Right renal pelvis (tissue), 4 donors: ENCODE measurements around the gene OR51S1. TPM values are rescaled to one million over a fixed set of nuclear protein-coding genes. Genes with fewer than 3 reads are reported as not detected.
"Not testable (repeated sequence)": the region's sequence is repeated elsewhere in the genome, so short reads cannot be mapped to it uniquely, and the experiment has no call there.

Experiments
- DNase-seq, 4 donors: peaks; one replicate each; pipeline ENCODE4 v3.0.0-alpha.2; 2013; ENCODE audit warnings: low read depth in 4 of 4, low spot score in 3 of 4, missing footprints in 1 of 4
- polyA plus RNA-seq, 4 donors: library from polyadenylated mRNA; unstranded; fragments of 120-200 nt; gene quantifications; one replicate each; pipeline ENCODE4 v1.2.1, GENCODE V29; 2013; ENCODE audit not compliant: insufficient read length in 4 of 4

OR51S1 gene, protein sequence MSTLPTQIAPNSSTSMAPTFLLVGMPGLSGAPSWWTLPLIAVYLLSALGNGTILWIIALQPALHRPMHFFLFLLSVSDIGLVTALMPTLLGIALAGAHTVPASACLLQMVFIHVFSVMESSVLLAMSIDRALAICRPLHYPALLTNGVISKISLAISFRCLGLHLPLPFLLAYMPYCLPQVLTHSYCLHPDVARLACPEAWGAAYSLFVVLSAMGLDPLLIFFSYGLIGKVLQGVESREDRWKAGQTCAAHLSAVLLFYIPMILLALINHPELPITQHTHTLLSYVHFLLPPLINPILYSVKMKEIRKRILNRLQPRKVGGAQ
- not detected for polyA plus RNA-seq

DNA sequence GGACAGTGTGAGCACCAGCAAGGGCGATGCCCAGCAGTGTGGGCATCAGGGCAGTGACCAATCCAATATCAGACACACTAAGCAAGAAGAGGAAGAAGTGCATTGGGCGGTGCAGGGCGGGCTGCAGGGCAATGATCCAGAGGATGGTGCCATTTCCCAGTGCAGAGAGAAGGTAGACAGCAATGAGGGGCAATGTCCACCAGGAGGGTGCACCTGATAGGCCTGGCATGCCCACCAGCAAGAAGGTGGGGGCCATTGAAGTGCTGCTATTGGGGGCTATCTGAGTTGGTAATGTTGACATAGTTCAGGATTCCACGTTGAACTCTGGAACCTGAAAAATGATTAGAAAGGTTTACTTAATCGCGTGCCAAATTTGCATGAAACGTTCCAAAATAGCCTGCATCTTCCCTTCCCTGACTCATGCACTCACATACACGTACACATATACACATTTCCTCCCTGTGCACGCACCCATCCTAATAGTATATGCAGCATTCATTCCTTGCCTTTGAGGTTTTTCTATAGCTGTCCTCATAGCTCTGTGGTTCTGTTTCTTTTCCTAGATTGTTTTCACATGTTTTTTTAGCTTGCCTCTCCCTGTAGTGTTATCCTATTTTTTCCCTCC, at the start of gene OR51S1:
Gene OR51S1 (minus strand): TSS at position 301 of the 625 bp plus-strand sequence. CDS start 0 bp downstream, at position 301.
- no peak for DNase-seq

DNA sequence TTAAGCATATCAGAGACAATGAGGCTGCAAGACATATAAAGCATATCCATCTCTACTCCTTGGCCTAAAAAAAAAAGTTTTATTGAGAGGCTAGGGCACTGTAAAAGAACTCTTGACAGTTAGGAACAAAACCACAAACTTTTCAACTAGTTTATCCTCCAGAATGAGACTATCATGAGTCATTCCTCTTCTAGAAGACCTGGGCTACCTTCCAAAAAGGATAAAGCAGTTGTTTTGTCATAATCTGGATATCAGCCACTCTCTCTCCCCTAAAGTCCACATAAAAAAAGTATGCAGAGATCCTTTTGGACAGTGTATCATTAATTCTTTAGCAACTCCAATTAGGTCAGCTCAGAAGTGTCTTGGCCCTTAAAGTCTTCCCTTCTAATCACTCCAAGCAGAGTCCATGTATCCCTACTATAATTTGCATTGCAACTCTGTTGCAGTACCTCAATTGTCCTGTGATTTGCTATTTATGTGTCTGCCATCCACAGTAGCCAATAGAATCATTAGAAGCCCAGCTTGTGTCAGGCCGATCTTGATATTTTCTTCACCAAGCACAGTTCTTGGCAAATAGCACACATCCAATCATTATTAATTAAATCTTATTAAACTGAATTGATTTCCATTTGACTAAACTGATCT, 43.1 kb upstream of the OR51S1 start:
- no peak for DNase-seq

DNA sequence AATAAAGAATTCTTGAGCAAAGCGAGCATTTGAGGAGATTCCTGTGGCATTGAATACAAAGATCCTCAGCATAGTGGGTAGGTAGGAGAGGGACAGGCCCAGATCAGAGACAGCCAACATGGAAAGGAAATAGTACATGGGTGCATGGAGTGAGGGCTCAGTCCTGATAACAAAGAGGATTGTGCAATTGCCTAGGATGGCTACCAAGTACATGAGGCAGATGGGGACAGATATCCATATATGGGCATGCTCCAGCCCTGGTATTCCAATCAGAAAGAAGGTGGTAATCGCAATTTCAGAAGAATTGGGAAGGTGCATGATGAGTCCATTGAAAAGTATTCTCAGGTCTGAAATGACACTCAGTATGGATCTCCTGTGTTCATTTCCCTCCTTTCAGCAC, 41.3 kb upstream of the OR51S1 start:
- DNase-seq, result no peak

DNA sequence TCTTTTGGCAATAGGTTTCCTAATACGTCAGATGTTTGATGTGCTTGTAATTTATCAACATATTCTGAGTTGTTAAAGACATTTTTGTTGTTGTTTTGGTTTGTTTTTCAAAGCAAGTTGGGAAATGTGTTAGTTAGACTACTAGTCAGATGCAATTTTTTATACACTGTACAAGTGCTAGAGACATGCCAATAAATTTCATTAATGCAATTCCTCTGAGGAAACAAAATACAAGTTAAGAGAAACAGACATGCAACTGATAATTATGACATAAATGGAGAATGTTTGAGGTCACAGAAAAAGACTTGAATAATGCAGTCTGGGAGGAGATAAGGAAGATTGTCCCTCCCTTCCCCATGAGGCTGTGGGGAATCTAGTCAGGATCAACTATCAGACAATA, 38.6 kb upstream of the OR51S1 start:
- DNase-seq, result no peak

DNA sequence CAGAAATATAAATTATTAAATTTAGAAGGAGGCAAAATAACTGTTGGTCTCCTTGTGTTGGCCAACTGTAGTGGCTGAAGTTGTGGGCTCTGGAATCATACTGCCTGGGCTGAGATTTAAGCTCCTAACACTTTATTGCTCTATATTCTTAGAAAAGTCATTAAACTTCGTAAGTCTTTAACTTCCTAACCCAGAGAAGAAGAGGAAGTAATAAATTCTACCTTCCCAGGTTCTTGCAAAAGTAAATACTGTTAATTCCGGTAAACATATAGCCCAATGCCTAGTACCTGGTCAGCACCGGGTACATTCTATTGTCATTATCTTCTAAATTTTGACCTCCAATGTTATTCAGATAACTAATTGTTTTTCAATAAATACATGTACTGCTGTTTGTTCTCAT, 37.2 kb upstream of the OR51S1 start:
- no peak for DNase-seq

DNA sequence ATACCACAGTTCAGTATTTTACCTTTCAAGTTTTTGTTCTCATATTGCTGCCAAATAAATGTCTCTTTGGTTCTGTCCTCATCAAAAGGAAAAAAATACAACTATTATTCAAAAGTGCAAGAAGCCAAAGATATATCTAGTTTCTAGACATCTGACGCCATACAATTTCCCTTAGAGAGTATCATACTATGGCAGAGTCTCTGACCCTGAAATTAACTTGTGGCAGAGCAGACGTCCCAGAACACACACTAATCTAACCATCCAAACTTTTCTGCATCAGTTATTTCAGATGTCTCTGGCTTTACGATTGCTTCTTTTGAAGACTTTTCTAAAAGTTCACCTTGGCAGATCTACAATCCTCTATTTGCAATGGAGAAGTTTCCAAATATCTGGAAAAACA, 35.4 kb upstream of the OR51S1 start:
- no peak for DNase-seq

DNA sequence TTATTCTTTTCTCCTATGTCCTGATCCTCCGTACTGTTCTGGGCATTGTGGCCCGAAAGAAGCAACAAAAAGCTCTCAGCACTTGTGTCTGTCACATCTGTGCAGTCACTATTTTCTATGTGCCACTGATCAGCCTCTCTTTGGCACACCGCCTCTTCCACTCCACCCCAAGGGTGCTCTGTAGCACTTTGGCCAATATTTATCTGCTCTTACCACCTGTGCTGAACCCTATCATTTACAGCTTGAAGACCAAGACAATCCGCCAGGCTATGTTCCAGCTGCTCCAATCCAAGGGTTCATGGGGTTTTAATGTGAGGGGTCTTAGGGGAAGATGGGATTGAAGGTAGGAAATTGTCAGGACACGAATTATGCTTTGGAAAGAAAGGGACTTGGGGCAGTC, 33.5 kb upstream of the OR51S1 start:
- no peak for DNase-seq

DNA sequence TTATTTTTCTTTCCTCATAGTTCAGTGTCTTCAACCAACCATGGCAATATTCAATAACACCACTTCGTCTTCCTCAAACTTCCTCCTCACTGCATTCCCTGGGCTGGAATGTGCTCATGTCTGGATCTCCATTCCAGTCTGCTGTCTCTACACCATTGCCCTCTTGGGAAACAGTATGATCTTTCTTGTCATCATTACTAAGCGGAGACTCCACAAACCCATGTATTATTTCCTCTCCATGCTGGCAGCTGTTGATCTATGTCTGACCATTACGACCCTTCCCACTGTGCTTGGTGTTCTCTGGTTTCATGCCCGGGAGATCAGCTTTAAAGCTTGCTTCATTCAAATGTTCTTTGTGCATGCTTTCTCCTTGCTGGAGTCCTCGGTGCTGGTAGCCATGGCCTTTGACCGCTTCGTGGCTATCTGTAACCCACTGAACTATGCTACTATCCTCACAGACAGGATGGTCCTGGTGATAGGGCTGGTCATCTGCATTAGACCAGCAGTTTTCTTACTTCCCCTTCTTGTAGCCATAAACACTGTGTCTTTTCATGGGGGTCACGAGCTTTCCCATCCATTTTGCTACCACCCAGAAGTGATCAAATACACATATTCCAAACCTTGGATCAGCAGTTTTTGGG, 33.0 kb upstream of the OR51S1 start, which contains the start of gene OR51T1:
Gene OR51T1 (plus strand): TSS at position 41 of the 641 bp plus-strand sequence. CDS start 0 bp downstream, at position 41.
- peak in 1 of 4 donors; percentile 3 for DNase-seq

DNA sequence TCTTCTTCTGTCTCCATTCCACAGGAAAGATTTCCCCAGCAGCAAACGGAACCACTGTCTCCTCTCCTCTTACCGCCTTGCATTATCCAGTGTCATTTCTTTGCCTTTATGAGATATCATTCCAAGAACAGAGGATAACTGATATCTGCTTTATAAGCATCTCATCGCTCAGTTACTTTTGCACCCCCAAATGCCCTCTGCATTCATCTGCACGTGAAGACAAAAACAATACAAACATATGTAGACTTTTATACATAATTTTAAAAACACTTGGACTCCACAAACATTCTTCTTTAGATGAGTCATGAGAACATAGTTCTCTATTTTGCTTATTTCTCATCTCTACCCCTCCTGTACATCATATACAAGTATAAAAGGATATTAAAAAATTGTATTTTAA, 32.2 kb upstream of the OR51S1 start:
- no peak for DNase-seq

DNA sequence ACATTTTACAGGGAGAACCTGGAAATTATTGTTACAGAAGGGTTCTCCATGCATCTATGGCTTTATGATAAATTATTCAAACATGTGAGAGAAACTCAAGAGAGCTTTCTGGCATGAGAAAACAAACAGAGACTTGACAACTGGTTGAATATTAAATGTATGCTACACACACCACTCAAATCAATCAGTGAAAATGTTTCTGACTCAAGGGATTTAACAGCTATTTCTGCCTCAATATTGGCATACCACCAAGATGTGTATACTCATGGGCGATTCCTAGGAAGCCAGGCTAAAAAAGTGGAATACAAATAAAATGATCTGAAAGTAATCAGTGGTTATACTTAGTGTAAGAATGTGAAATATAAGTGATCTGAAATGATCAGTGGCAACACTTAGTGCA, 16.8 kb upstream of the OR51S1 start:
- DNase-seq, result no peak

DNA sequence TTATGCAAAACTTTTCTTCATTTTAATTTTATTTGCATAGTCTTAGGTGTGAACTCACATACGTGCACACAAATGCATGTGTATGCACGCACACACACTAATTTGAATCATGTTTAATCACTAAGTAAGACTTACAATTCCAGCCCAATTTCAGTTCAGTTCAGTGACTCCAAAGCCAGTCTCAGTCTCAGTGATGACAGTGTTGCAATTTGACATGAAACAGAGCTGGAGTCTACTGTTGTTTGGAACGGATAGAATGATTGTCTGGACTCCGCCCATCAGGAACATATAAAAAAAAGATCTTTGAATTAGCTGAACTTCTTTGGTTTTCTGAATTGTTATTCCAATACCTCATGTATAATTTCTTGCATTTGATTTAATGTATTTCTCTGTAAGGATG, 14.9 kb upstream of the OR51S1 start:
- no peak for DNase-seq

DNA sequence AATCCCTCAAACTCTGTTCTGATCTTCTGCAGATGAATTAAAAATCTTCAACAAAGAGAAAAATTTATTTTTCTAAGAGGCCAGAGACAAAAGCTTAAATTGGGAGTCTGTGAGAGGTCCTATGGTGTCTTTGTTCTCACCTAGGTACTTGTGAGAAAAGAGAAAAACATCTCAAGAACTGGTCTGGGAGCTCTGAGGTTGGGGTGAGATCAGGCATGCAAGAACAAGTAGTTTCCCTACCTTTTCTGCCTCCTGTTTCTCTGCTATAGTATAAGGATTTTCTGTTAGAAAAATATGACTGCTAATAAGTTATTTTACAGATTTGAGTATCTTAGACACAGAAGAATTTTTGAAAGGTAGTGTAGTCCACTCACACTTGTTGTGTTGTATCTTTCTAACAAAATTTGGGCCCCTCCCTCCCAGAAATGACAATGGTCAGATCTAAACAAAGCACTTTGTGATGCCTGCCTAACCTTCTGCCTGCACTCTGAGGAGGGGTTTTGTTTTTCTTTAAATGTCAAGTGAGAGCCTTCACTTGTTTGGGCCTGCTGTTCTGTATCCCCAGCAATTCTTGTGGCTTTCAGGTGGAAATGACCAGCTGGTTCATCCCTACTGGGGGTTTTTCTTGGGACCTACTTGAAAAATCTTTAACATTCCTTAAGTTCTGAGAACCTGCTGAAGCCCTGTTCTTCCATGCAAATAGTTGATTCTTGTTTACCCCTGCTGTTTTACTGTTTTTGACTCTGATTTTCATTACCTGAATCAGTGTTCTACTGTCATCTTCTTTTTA, 13.6 kb upstream of the OR51S1 start:
- no peak for DNase-seq

DNA sequence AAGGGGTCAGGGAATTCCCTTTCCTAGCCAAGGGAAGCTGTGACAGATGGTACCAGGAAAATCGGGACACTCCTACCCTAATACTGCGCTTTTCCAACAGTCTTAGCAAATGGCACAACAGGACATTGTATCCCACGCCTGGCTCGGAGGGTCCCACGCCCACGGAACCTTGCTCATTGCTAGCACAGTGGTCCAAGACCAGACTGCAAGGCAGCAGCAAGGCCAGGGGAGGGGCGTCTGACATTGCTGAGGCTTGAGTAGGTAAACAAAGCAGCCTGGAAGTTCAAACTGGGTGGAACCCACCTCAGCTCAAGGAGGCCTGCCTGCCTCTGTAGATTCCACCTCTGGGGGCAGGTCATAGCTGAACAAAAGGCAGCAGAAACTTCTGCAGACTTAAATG, 5.3 kb upstream of the OR51S1 start:
- DNase-seq, result not testable (repeated sequence)

DNA sequence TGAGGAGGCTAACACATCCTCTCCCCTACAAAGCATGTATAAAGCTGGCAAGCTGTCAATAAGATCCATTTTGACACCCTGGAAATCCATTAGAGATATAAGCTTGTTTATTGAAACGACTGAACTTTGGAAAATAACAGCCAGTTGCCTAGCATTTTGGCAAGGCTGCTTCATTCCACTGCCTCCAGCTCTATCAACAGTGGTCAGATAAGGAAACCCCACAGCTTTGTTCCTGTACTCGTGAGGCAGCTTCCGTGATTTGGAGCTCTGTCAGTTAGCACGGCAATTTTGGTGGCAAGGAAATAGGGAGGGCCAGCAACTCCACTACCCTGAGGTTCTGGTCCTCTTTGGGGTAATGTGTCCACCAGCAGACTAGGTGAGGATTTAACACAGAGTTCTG, 2.0 kb upstream of the OR51S1 start:
- DNase-seq, result no peak

DNA sequence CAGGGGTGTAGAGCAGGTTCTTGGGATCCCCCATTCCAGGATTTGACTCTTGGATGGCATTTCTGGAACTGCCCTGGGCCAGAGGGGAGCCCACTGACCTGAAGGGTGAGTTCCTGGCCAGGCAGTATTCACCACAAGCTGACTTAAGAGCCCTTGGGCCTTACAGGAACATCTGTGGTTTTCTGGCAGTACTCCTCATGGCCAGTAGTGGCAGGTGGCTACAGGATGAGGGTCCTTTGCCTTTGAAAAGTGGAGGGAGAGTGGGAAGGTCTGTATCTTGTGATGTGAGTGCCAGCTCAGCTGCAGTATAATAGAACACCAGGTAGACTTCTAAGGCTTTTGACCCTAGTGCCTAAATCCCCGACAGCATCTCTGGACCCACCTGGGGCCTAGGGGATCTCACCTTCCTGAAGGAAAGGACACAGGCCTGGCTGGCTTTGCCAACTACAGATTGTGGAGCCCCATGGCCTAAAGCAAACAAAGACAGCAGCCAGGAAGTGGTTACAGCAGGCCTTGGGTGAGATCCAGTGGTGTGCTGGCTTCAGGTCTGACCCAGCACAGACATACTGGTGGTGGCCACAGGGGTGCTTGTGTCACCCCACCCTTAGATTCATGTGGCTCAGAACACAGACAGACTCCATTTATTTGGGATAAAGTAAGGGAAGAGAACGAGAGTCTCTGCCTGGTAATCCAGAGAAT, 9.0 kb downstream of the OR51S1 start:
- DNase-seq, result no peak

DNA sequence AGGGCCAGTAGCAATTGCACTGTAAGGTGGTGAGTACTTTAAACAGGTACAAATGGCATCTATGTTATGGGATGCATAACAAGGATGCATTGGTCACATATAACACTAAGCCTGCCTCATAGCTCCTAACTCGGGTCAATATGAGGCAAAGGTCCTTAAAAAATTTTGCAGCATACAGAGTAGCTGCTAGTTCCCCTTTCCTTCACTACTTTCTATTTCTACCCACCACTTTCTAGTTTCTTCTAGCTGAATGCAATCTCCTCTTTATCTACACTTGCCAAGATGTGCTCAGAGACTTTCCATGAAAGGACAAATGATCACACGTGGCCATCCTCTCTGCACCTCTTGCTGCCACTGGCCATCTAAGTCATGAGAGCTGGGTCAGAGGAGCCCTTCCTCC, 18.1 kb downstream of the OR51S1 start:
- no peak for DNase-seq

DNA sequence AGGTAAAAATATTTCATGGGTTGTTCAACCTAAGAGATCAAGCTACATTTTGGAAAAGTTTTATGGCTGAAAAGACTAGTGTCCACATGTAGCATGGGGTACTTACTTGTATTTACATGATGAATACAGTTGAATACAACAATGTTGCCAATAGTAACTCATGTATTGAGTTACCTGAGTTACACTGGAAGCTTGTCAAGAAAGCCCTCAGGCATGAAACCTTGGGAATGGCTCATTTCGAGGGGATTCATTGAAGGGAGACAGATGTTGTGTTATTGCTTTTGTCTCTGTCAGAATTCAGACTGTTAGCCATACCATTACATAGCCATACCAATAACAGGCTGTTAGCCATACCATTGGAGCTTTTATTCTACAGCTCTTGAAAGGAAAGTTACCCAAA, 18.7 kb downstream of the OR51S1 start:
- peak in 1 of 4 donors; percentile 16 for DNase-seq

DNA sequence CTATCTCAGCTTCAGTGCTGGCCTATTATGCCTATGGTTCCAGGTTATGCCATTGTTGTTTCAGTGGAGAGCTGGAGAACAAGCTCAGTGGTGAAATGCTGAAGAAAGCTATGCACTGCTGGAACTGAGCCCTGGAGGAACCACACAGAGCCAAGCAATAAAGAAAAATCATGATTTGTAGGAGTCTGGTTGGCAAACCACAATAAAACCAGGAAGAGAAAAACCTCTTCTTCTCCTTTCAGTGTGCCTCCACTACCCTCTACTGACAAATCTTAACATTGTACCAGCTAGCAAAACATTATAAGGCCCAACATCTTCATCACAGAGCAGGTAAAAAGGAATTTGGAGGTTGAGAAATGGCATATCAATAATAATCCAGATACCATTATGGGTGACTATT, 22.6 kb downstream of the OR51S1 start:
- peak in 1 of 4 donors; percentile 16 for DNase-seq

DNA sequence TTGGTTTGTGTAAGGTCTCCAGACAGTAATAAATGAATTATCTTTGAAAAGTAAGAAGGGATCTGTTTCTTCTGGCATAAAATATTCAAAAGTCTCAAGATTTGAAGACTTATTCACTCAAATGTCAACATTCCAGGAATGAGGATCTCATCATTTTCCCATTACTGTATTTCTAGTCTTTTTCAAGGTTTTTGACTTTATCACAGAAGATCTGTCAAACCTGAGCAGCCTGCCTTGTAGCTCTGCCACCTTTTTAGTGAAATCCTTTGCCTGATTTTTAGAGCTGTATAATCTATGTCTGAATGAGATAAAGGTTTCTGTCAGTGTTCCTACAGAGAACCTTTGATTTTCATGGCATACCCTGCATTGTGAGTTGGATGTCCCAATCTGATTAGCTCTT, 23.9 kb downstream of the OR51S1 start:
- no peak for DNase-seq

DNA sequence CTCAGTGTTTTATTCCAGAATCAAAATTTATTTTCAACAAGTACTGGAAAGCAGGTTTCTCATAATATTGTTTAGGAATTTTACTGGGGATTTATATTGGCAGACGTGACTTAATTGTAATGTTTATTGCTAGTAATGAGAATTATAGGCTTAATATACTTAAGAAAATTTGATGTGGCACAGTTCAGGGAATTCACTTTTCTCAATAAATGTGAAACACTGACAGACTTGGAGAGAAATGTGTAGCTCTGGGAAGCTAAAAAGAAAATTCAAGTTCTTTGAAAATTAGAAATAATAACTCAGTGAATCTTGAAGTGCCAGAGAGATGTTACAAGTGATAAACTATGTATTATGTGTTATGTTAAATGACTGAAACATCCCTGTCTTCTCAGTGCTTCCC, 28.0 kb downstream of the OR51S1 start, which contains the start of gene OR51F2:
Gene OR51F2 (plus strand): TSS at position 301 of the 400 bp plus-strand sequence. CDS start 101 bp downstream, outside the sequence.
- no peak for DNase-seq
